Measurements from ENCODE around the gene VWA1. TPM values are rescaled to one million over a fixed set of nuclear protein-coding genes. Genes with fewer than 3 reads are reported as not detected.

Gene VWA1
- total and polyA plus RNA-seq, 2 of the 4 experiments (the other 2 are of a cell fraction), result 1.1 to 6.1 TPM

DNA sequence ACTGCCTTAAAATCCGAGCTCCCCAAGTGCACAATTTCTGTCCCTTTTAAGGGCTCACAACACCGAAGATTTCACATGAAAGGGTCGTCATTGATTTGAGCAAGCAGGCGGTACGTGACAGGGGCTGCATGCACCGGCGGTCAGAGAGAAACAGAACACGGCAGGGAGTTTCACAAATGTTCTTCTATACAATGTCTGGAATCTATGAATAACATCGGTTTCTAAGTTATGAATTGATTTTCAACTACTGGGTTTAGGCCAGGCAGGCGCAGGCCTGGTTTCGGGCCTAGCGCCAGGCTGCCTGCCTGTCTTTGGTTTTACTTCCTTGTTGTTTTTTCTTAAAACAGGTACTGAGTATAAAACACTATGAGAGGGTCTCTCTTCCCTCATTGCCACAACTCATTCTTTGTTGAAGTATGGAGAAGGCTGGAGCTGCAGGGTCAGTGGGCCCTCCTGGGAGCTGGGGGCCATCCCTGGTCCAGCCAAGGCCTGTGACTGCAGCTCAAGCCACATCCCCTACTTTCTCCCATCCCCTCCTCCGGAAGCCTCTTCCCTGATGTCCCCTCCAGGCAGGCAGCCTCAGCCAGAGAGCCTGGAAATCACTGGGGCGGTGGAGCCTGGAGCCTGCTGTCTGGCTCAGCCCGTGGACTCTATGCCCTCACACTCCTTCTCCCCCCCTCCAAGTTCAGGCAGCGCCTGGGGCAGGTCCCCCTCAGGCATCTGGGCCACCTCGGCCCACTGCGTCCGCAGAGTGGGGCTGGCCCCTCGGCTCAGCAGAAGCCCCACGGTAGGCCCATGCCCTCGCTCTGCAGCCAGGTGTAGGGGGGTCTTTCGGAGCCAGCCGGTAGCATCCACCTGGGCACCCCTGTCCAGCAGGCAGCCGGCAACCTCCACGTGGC, 16.8 kb upstream of the VWA1 start:
- no peak overlapping the region for H4K5ac ChIP-seq (ENCODE audit: low read depth, low read length)
- H3K27me3 ChIP-seq (ENCODE audit: control insufficient read depth, insufficient read depth, low read length), result no peaks in the 10 kb centered on the region
- H3K4me2 ChIP-seq (ENCODE audit: low read depth, low read length), result no peak overlapping the region
- no TSS peak for BruUV-seq (replicated peaks)
- H3K79me1 ChIP-seq (ENCODE audit: low read depth in 1 of 2, low read length in 2 of 2), result no peaks in the 10 kb centered on the region
- H2BK5ac ChIP-seq (ENCODE audit: low read depth, low read length, poor library complexity, severe bottlenecking), result no peak overlapping the region
- H3K9ac ChIP-seq (ENCODE audit: low read depth, low read length), result no peak overlapping the region
- no peak overlapping the region for H3K4ac ChIP-seq (ENCODE audit: low read depth, low read length)
- H2BK20ac ChIP-seq (ENCODE audit: low read depth, low read length), result no peak overlapping the region
- POLR2A ChIA-PET (ENCODE audit: unreplicated experiment), result no interaction called here
- H3K36me3 ChIP-seq (ENCODE audit: control insufficient read depth, insufficient read depth, low read length), result no peaks in the 10 kb centered on the region
- ATAC-seq (ENCODE audit: low read depth), result no peak
- no peak overlapping the region for H2BK15ac ChIP-seq (ENCODE audit: low read depth, low read length)
- no peak overlapping the region for H3K14ac ChIP-seq (replicated peaks; ENCODE audit: low read depth, low read length)
- no peaks in the 10 kb centered on the region for H3K9me1 ChIP-seq (ENCODE audit: insufficient read depth, low read length)
- H2AFZ ChIP-seq (replicated peaks; ENCODE audit: low read length, poor library complexity), result no peak overlapping the region
- no peak overlapping the region for H4K91ac ChIP-seq (ENCODE audit: insufficient read depth, low read depth, low read length)
- no peaks in the 10 kb centered on the region for H4K20me1 ChIP-seq (ENCODE audit: insufficient read depth, low read length)
- H2BK120ac ChIP-seq (ENCODE audit: low read depth, low read length), result no peak overlapping the region
- in situ Hi-C loops (cut with MboI; ENCODE audit: low sequenced_read_pairs), result no loop called here
- CTCF ChIA-PET, result no interaction called here
- H3K56ac ChIP-seq (ENCODE audit: extremely low read depth, insufficient read depth, low read length), result no peak overlapping the region
- H2AK9ac ChIP-seq (replicated peaks; ENCODE audit: low read depth, low read length, poor library complexity), result peak overlapping the region; percentile 72
- 89% methylated on average over 10 of the region's 26 CpGs; no CpG with 5 or more reads in 1 of the 2 experiments for WGBS, 2 experiments (ENCODE audit: extremely low coverage in 2 of 2, insufficient read length in 1 of 2)
- no peaks in the 10 kb centered on the region for H3K9me3 ChIP-seq (ENCODE audit: control insufficient read depth, insufficient read depth, low read length)
- no peak overlapping the region for H3K18ac ChIP-seq (ENCODE audit: low read depth, low read length)
- peaks cover 3% of the 10 kb centered on the region; the same call in 1 of the 2 replicates for H3K4me1 ChIP-seq (ENCODE audit: control insufficient read depth, insufficient read depth, low read length)
- DNase-seq, result no peak
- H3K27ac ChIP-seq (ENCODE audit: insufficient read depth, low read length), result no peak overlapping the region
- no peak overlapping the region for H2AK5ac ChIP-seq (ENCODE audit: low read depth, low read length)
- intact Hi-C loops (cut with micrococcal nuclease), result no loop called here
- no peak for TF ChIP-seq SMC3 (IDR thresholded peaks at IDR 0.05; ENCODE audit: low read depth, low read length)
- H3K4me3 ChIP-seq (ENCODE audit: insufficient read depth, low read depth, low read length), result no peak overlapping the region
- H4K8ac ChIP-seq (ENCODE audit: low read depth in 2 of 2, low read length in 2 of 2), result no peak overlapping the region
- no peak overlapping the region for H3K23ac ChIP-seq (ENCODE audit: low read depth, low read length)
- dilution Hi-C loops (cut with HindIII; ENCODE audit: low sequenced_read_pairs, unreplicated experiment), result no loop called here

Measured in IMR-90 (cell line).